ENCODE data around the gene SPDYE2B. TPM values are rescaled to one million over a fixed set of nuclear protein-coding genes. Genes with fewer than 3 reads are reported as not detected.
A peak's percentile ranks its signal among the peaks of the same experiment; 100 is the strongest.
"Not testable (repeated sequence)": the region's sequence is repeated elsewhere in the genome, so short reads cannot be mapped to it uniquely, and the experiment has no call there.

Gene SPDYE2B
- total and polyA plus RNA-seq, 2 donors (not counting 3 experiments of a cell fraction or from before 2014, with no cell fraction given): not detected

DNA sequence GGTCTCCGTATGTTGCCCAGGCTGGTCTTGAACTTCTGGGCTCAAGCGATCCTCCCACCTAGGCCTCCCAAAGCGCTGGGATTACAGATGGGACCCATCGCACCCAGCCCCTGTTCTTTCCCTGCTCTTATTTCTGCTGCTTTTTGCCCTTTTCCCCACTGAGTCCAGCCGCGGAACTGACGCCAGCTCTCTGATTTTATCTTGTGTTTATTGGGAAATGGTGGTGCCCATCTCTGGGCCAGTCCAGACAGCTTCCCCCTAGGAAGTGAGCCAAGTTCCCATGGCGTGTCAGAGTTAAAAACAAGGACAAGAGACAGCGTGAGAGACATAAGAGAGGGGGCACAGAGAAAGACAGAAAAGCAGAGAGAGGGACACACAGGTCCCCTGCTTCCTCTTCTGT, 19.5 kb upstream of the SPDYE2B start:
- FAIRE-seq: peak; percentile 59

DNA sequence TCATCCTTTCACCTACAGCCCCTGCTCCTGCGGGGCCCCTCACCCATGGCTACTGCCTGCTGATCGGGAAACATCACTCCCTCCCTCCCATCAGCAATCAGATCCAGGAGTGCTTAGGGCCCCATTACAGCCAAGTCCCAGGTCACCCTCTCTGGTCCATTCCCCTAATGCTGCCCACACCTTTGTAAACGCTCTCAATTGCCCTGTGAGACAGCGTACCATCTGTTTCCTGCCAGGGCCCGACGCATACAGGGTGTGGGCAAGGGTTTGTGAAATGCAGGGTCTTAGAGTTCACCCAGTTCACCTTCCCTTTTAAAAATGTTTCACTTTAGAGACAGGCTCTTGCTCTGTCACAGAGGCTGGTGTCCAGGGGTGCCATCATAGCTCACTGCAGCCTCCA, 15.8 kb upstream of the SPDYE2B start:
- H3K9ac ChIP-seq (replicated peaks; ENCODE audit: extremely low read depth, insufficient read depth, low read length); dilution Hi-C loops (cut with MboI; ENCODE audit: extremely low pct_ligation_motif_present, low sequenced_read_pairs); FAIRE-seq; H3K27me3 ChIP-seq (ENCODE audit: control insufficient read depth in 2 of 2, insufficient read depth in 2 of 2, low read length in 2 of 2); H2AFZ ChIP-seq (ENCODE audit: low read depth, low read length); POLR2A ChIA-PET; H3K36me3 ChIP-seq (ENCODE audit: control insufficient read depth in 2 of 2, extremely low read depth in 1 of 2, insufficient read depth in 2 of 2, low read length in 2 of 2); DNase-seq (ENCODE audit: low read depth, low spot score); H4K20me1 ChIP-seq (replicated peaks; ENCODE audit: control insufficient read depth, extremely low read depth, insufficient read depth, low read length); H3K4me2 ChIP-seq (ENCODE audit: insufficient read depth, low read length); H3K79me2 ChIP-seq (ENCODE audit: control insufficient read depth, insufficient read depth, low read length); intact Hi-C loops (cut with micrococcal nuclease); H3K4me1 ChIP-seq (ENCODE audit: control insufficient read depth, extremely low read depth, insufficient read depth, low read length); CTCF ChIA-PET; BruUV-seq (replicated peaks); H3K4me3 ChIP-seq (replicated peaks in 1 of 3; ENCODE audit: insufficient read depth in 1 of 3, low read depth in 1 of 3, low read length in 3 of 3); H3K9me3 ChIP-seq (replicated peaks; ENCODE audit: control insufficient read depth, insufficient read depth, low read length); H3K27ac ChIP-seq (ENCODE audit: insufficient read depth, low read depth, low read length); H3K9me1 ChIP-seq (replicated peaks; ENCODE audit: control insufficient read depth, extremely low read depth, insufficient read depth, low read length): not testable (repeated sequence)

More for the DNA sequence above, 19.5 kb upstream of the SPDYE2B start:
- BruUV-seq (replicated peaks); H2AFZ ChIP-seq (ENCODE audit: low read depth, low read length); H3K9me1 ChIP-seq (replicated peaks; ENCODE audit: control insufficient read depth, extremely low read depth, insufficient read depth, low read length); H4K20me1 ChIP-seq (replicated peaks; ENCODE audit: control insufficient read depth, extremely low read depth, insufficient read depth, low read length); POLR2A ChIA-PET; CTCF ChIA-PET; H3K9ac ChIP-seq (replicated peaks; ENCODE audit: extremely low read depth, insufficient read depth, low read length); dilution Hi-C loops (cut with MboI; ENCODE audit: extremely low pct_ligation_motif_present, low sequenced_read_pairs); H3K27ac ChIP-seq (ENCODE audit: insufficient read depth, low read depth, low read length); H3K79me2 ChIP-seq (ENCODE audit: control insufficient read depth, insufficient read depth, low read length); H3K36me3 ChIP-seq (ENCODE audit: control insufficient read depth in 2 of 2, extremely low read depth in 1 of 2, insufficient read depth in 2 of 2, low read length in 2 of 2); intact Hi-C loops (cut with micrococcal nuclease); H3K27me3 ChIP-seq (ENCODE audit: control insufficient read depth in 2 of 2, insufficient read depth in 2 of 2, low read length in 2 of 2); H3K4me2 ChIP-seq (ENCODE audit: insufficient read depth, low read length); DNase-seq (ENCODE audit: low read depth, low spot score); H3K9me3 ChIP-seq (replicated peaks; ENCODE audit: control insufficient read depth, insufficient read depth, low read length); H3K4me3 ChIP-seq (replicated peaks in 1 of 3; ENCODE audit: insufficient read depth in 1 of 3, low read depth in 1 of 3, low read length in 3 of 3); H3K4me1 ChIP-seq (ENCODE audit: control insufficient read depth, extremely low read depth, insufficient read depth, low read length): not testable (repeated sequence)
- peak; percentile 52 for TF ChIP-seq GATA2 (IDR thresholded peaks at IDR 0.05; ENCODE audit: insufficient read depth, insufficient read length, low read depth, low read length)

DNA sequence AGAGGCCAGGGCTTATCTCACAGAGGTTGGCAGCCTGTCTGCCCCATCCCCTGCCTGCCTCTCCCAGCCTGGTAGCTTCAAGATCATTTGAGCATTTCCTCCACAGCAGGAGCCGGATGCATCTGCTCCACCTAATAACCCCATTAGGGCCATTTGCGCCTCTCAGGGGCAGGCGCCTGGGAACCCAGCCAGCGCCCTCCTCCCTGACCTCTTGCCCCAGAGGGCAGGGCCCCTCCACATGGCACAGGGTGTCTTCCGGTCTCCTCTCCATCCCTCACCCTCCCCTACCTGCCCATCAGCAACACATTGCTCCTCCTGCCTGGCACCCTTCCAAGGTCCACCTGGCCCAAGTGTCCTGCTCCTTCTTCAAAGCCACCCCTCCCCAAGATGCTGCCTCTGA, 14.8 kb upstream of the SPDYE2B start:
- H3K4me2 ChIP-seq (ENCODE audit: insufficient read depth, low read length); H3K79me2 ChIP-seq (ENCODE audit: control insufficient read depth, insufficient read depth, low read length); H2AFZ ChIP-seq (ENCODE audit: low read depth, low read length); H3K9me3 ChIP-seq (replicated peaks; ENCODE audit: control insufficient read depth, insufficient read depth, low read length); H3K27ac ChIP-seq (ENCODE audit: insufficient read depth, low read depth, low read length); H3K9me1 ChIP-seq (replicated peaks; ENCODE audit: control insufficient read depth, extremely low read depth, insufficient read depth, low read length); intact Hi-C loops (cut with micrococcal nuclease); CTCF ChIA-PET; POLR2A ChIA-PET; DNase-seq (ENCODE audit: low read depth, low spot score); H3K27me3 ChIP-seq (ENCODE audit: control insufficient read depth in 2 of 2, insufficient read depth in 2 of 2, low read length in 2 of 2); dilution Hi-C loops (cut with MboI; ENCODE audit: extremely low pct_ligation_motif_present, low sequenced_read_pairs); H3K4me3 ChIP-seq (replicated peaks in 1 of 3; ENCODE audit: insufficient read depth in 1 of 3, low read depth in 1 of 3, low read length in 3 of 3); H3K9ac ChIP-seq (replicated peaks; ENCODE audit: extremely low read depth, insufficient read depth, low read length); BruUV-seq (replicated peaks); H3K36me3 ChIP-seq (ENCODE audit: control insufficient read depth in 2 of 2, extremely low read depth in 1 of 2, insufficient read depth in 2 of 2, low read length in 2 of 2); H3K4me1 ChIP-seq (ENCODE audit: control insufficient read depth, extremely low read depth, insufficient read depth, low read length); FAIRE-seq; H4K20me1 ChIP-seq (replicated peaks; ENCODE audit: control insufficient read depth, extremely low read depth, insufficient read depth, low read length): not testable (repeated sequence)

DNA sequence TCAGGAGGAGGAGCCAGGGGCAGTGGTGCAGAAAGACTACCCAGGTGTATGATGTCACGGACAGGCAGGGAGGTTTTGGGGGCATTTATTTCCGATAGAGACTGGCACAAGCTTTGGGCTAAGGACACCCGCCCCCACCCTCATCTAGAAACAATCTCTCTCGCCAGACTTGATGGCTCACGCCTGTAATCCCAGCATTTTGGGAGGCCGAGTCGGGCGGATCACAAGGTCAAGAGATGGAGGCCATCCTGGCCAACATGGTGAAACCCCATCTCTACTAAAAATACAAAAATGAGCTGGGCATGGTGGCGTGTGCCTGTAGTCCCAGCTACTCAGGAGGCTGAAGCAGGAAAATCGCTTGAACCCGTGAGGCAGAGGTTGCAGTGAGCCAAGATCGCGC, 13.2 kb upstream of the SPDYE2B start:
- H3K27me3 ChIP-seq (ENCODE audit: control insufficient read depth in 2 of 2, insufficient read depth in 2 of 2, low read length in 2 of 2); H3K4me2 ChIP-seq (ENCODE audit: insufficient read depth, low read length); H3K9me1 ChIP-seq (replicated peaks; ENCODE audit: control insufficient read depth, extremely low read depth, insufficient read depth, low read length); H3K9me3 ChIP-seq (replicated peaks; ENCODE audit: control insufficient read depth, insufficient read depth, low read length); H3K4me1 ChIP-seq (ENCODE audit: control insufficient read depth, extremely low read depth, insufficient read depth, low read length); H2AFZ ChIP-seq (ENCODE audit: low read depth, low read length); FAIRE-seq; BruUV-seq (replicated peaks); dilution Hi-C loops (cut with MboI; ENCODE audit: extremely low pct_ligation_motif_present, low sequenced_read_pairs); CTCF ChIA-PET; H3K79me2 ChIP-seq (ENCODE audit: control insufficient read depth, insufficient read depth, low read length); H3K36me3 ChIP-seq (ENCODE audit: control insufficient read depth in 2 of 2, extremely low read depth in 1 of 2, insufficient read depth in 2 of 2, low read length in 2 of 2); POLR2A ChIA-PET; DNase-seq (ENCODE audit: low read depth, low spot score); H3K9ac ChIP-seq (replicated peaks; ENCODE audit: extremely low read depth, insufficient read depth, low read length); intact Hi-C loops (cut with micrococcal nuclease); H3K4me3 ChIP-seq (replicated peaks in 1 of 3; ENCODE audit: insufficient read depth in 1 of 3, low read depth in 1 of 3, low read length in 3 of 3); H3K27ac ChIP-seq (ENCODE audit: insufficient read depth, low read depth, low read length); H4K20me1 ChIP-seq (replicated peaks; ENCODE audit: control insufficient read depth, extremely low read depth, insufficient read depth, low read length): not testable (repeated sequence)

Data from endothelial cell of umbilical vein (primary cell).